K562 (cell line): ENCODE data around the gene EFCAB7.

Source experiments
- CBFA2T3 ChIP-seq: fragments of 450-650 bp; IDR thresholded peaks from 2 replicates; pipeline ENCODE4 v1.6.1; 2017
- CCNT2 ChIP-seq: IDR thresholded peaks from 2 replicates; pipeline ENCODE4 v1.6.1; 2011; ENCODE audit warnings: borderline replicate concordance, low read depth, mild to moderate bottlenecking, moderate library complexity, mixed read lengths, low read length; ENCODE audit not compliant: insufficient read length; ENCODE audit errors: extremely low read depth
- FOXM1 ChIP-seq, 2 experiments: fragments of 450-650 bp in 1 of 2; sonication (generic) in 1 of 2; formaldehyde crosslinking in 1 of 2; IDR thresholded peaks; 2 replicates each; pipeline versions ENCODE4 v1.6.1 to v1.9.0; 2017 to 2022; ENCODE audit warnings: low read depth in 2 of 2, mild to moderate bottlenecking in 2 of 2, missing genetic modification reagents in 1 of 2, moderate library complexity in 1 of 2
- LARP7 ChIP-seq: fragments of 450-650 bp; IDR thresholded peaks from 2 replicates; pipeline ENCODE4 v1.6.1; 2016
- MXI1 ChIP-seq: IDR thresholded peaks from 2 replicates; pipeline ENCODE4 v1.6.1; 2011; ENCODE audit warnings: low read depth, mild to moderate bottlenecking, improper control_type of control experiment, low read length
- POLR2A ChIP-seq: fragments of 450-650 bp; conservative IDR thresholded peaks from 2 replicates; pipeline ENCODE4 v1.6.1; 2016
- SMARCA5 ChIP-seq: fragments of 450-650 bp; IDR thresholded peaks from 2 replicates; pipeline ENCODE4 v1.6.1; 2016
- ZNF24 ChIP-seq: fragments of 450-650 bp; IDR thresholded peaks from 2 replicates; pipeline ENCODE4 v1.6.1; 2016
- ZNF263 ChIP-seq: sonication (generic); formaldehyde crosslinking; IDR thresholded peaks from 2 replicates; pipeline ENCODE4 v1.8.0; 2022; ENCODE audit warnings: mild to moderate bottlenecking, missing genetic modification reagents, borderline replicate concordance
- TF ChIP-seq, protein P1 (sequence below): fragments of 450-650 bp; formaldehyde crosslinking; IDR thresholded peaks from 2 replicates; pipeline ENCODE4 v1.4.0; 2020; ENCODE audit warnings: mild to moderate bottlenecking
- TF ChIP-seq, protein P2 (sequence below): sonication (generic); formaldehyde crosslinking; IDR thresholded peaks from 2 replicates; pipeline ENCODE4 v1.9.0; 2022; ENCODE audit warnings: mild to moderate bottlenecking, missing genetic modification reagents
- TF ChIP-seq, protein P3 (sequence below): sonication (generic); formaldehyde crosslinking; IDR thresholded peaks from 2 replicates; pipeline ENCODE4 v1.8.0; 2022; ENCODE audit warnings: mild to moderate bottlenecking, missing genetic modification reagents
- TF ChIP-seq, protein P4 (sequence below), 3 experiments: IDR thresholded peaks in 2 of 3; conservative IDR thresholded peaks in 1 of 3; 2 replicates each; pipeline ENCODE4 v1.5.1; 2011 to 2012; ENCODE audit warnings: low read length in 3 of 3, mild to moderate bottlenecking in 3 of 3, control low read depth in 2 of 3, improper control_type of control experiment in 1 of 3, inconsistent platforms in 1 of 3, low read depth in 1 of 3, mixed read lengths in 1 of 3, moderate library complexity in 1 of 3; ENCODE audit not compliant: insufficient read depth in 2 of 3

DNA sequence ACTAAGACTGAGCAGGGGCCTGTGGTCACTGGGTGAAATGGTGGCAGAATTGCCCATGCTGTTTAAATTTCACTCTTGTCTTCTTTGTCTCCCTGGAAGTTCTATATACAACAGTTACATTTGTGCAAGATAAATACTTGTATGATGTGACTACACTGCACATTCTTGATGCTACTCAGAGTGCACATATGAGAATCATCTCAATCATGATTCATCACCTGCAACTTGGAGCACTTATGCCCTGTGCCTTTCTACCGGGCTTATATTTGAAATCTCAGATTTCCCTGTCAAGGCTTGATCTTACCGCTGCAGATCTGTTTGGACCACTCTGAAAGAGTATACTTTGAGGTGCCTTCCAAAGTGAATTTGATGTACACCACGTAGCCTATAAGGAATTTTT is 80.5 kb downstream of the EFCAB7 start:
- TF ChIP-seq FOXM1 (IDR thresholded peaks at IDR 0.05; ENCODE audit: low read depth), result no peak
- TF ChIP-seq FOXM1 (CRISPR knock-in tag; IDR thresholded peaks at IDR 0.05; ENCODE audit: low read depth), result no peak
- TF ChIP-seq, protein P1, sequence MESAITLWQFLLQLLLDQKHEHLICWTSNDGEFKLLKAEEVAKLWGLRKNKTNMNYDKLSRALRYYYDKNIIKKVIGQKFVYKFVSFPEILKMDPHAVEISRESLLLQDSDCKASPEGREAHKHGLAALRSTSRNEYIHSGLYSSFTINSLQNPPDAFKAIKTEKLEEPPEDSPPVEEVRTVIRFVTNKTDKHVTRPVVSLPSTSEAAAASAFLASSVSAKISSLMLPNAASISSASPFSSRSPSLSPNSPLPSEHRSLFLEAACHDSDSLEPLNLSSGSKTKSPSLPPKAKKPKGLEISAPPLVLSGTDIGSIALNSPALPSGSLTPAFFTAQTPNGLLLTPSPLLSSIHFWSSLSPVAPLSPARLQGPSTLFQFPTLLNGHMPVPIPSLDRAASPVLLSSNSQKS (CRISPR knock-in tag), result no peak
- no peak for TF ChIP-seq ZNF24
- no peak for TF ChIP-seq LARP7
- no peak for TF ChIP-seq CBFA2T3
- TF ChIP-seq SMARCA5, result no peak
- TF ChIP-seq MXI1, result no peak
- TF ChIP-seq, protein P2, sequence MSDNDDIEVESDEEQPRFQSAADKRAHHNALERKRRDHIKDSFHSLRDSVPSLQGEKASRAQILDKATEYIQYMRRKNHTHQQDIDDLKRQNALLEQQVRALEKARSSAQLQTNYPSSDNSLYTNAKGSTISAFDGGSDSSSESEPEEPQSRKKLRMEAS (CRISPR knock-in tag), result no peak
- TF ChIP-seq, protein P3, sequence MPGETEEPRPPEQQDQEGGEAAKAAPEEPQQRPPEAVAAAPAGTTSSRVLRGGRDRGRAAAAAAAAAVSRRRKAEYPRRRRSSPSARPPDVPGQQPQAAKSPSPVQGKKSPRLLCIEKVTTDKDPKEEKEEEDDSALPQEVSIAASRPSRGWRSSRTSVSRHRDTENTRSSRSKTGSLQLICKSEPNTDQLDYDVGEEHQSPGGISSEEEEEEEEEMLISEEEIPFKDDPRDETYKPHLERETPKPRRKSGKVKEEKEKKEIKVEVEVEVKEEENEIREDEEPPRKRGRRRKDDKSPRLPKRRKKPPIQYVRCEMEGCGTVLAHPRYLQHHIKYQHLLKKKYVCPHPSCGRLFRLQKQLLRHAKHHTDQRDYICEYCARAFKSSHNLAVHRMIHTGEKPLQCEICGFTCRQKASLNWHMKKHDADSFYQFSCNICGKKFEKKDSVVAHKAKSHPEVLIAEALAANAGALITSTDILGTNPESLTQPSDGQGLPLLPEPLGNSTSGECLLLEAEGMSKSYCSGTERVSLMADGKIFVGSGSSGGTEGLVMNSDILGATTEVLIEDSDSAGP, result no peak
- TF ChIP-seq, protein P4, sequence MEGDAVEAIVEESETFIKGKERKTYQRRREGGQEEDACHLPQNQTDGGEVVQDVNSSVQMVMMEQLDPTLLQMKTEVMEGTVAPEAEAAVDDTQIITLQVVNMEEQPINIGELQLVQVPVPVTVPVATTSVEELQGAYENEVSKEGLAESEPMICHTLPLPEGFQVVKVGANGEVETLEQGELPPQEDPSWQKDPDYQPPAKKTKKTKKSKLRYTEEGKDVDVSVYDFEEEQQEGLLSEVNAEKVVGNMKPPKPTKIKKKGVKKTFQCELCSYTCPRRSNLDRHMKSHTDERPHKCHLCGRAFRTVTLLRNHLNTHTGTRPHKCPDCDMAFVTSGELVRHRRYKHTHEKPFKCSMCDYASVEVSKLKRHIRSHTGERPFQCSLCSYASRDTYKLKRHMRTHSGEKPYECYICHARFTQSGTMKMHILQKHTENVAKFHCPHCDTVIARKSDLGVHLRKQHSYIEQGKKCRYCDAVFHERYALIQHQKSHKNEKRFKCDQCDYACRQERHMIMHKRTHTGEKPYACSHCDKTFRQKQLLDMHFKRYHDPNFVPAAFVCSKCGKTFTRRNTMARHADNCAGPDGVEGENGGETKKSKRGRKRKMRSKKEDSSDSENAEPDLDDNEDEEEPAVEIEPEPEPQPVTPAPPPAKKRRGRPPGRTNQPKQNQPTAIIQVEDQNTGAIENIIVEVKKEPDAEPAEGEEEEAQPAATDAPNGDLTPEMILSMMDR (IDR thresholded peaks at IDR 0.05 in 2 of 3, conservative IDR thresholded peaks at IDR 0.05 in 1 of 3; ENCODE audit: insufficient read depth in 2 of 3, low read depth in 1 of 3, low read length in 3 of 3), result no peak
- TF ChIP-seq POLR2A, result no peak
- no peak for TF ChIP-seq ZNF263 (CRISPR knock-in tag)
- TF ChIP-seq CCNT2, result no peak
